NCI-H1694 treated with DMSO at 0.1 percent for 48 hours (cell line): ENCODE measurements around the gene TAS1R3.
"Not testable (repeated sequence)": the region's sequence is repeated elsewhere in the genome, so short reads cannot be mapped to it uniquely, and the experiment has no call there.

Experiments
- DNase-seq: peaks from one replicate; lab custom pipeline; 2025; lab: John Stamatoyannopoulos, UW

The TAS1R3 gene

DNA sequence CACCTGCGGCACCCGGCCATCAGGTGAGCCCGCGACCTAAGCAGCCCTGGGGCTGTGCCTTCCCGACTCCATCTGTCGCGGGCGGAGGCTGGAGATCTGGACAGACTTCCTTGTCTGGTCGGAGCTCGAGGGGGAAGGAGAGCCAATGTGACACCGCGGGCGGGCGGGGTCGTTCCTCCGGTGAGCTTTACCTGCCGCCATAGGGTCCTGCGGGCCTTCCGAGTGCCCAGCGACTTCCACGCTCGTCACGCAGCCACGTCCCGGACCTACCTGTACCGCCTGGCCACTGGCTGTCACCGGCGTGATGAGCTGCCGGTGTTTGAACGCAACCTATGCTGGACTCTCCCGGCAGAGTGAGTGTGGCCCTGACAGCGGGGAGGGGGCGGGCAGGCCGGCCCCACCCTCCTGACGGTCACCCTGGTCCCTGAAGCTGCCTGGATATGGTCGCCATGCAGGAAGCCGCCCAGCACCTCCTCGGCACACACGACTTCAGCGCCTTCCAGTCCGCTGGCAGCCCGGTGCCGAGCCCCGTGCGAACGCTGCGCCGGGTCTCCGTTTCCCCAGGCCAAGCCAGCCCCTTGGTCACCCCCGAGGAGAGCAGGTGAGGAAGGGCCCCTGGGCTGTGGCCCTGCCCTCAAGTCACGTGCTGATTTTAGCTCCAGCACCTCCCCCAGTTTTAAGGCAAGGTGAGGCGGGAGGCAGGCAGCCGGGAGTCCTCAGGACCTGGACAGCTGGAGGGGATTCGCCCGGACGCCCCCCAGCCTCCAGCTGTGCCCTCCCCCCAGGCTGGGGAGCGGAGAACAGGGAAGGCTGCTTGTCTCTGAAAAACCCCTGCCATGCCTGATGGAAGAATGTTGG is 21.6 kb upstream of the TAS1R3 start:
- DNase-seq, result no peak

DNA sequence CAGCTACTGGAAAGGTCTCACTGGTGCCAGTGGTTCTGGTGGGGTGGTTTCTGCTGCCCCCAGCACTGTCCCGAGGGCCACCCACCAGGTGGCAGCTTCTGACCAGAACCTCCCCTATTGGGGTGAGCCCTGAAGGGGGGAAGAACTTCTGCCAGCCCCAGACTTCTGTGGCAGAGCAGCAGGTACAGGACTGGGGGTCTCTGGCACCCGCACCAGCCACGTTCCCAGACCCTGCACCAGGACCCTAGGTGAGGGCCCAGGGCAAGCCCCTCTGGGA is 21.0 kb upstream of the TAS1R3 start:
- no peak for DNase-seq

DNA sequence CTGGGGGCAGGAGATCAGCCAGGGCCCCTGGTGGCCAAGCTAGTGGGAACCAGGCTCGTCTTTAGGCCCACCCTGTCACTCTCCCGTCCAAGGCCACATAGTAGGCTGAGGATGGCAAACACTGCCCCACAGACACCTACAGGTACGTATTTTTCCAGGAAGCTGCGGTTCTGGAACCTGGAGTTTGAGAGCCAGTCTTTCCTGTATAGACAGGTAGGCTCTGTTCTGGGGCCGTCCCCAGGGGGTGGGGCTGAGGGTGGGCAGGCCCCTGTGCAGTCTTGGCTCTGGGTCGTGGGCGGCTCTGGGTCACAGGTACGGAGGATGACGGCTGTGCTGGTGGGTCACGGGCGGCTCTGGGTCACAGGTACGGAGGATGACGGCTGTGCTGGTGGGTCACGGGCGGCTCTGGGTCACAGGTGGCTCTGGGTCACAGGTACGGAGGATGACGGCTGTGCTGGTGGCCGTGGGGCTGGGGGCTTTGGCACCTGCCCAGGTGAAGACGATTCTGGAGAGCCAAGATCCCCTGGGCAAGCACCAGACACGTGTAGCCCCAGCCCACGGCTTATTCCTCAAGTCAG is 20.5 kb upstream of the TAS1R3 start:
- DNase-seq, result no peak

DNA sequence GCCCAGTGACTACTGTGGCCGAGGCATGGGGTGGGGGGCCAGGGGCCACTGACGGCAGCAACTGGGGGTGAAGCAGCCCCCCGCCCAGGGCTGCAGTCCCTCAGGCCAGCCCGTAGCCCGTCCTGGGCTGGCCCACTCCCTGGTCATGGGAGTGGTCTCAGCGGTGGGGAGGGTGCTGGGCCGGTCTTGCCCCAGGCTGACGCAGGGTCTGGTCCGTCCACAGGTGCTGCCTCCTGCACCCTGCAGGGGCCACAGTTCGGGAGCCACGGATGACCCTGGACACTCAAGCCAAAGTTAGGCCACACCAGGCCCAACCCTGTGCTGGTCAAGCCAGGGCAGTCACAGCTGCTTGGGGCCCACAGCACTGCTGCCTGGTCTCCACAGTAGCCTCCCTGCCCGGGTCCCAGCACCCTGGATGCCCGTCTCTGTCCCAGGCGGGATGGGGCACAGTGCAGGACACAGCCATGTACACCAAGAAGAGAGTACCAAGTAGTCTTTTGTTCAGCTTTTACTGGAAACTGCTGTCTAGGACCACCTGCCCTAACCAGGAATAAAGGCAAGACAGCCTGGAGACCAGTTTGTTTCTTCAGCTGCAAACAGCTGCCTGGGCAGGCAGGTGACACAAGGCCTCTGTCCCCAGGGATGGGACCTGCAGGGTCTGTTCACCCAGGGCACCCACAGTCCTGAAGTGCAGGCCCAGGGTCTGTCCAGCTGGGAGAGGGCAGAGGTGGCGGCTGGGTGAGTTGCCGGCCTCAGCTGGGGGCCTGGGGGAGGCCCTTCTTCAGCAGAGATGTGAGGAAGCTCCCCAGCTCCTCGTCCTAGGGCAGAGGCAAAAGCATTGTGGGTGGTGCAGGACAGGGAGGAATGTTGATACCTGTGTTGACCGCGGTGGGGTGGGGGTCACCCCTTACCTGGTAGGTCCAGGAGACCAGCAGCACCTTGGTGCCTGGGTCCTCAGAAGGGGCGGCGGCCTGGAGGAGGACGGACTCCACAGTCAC is 19.7 kb upstream of the TAS1R3 start:
- no peak for DNase-seq

DNA sequence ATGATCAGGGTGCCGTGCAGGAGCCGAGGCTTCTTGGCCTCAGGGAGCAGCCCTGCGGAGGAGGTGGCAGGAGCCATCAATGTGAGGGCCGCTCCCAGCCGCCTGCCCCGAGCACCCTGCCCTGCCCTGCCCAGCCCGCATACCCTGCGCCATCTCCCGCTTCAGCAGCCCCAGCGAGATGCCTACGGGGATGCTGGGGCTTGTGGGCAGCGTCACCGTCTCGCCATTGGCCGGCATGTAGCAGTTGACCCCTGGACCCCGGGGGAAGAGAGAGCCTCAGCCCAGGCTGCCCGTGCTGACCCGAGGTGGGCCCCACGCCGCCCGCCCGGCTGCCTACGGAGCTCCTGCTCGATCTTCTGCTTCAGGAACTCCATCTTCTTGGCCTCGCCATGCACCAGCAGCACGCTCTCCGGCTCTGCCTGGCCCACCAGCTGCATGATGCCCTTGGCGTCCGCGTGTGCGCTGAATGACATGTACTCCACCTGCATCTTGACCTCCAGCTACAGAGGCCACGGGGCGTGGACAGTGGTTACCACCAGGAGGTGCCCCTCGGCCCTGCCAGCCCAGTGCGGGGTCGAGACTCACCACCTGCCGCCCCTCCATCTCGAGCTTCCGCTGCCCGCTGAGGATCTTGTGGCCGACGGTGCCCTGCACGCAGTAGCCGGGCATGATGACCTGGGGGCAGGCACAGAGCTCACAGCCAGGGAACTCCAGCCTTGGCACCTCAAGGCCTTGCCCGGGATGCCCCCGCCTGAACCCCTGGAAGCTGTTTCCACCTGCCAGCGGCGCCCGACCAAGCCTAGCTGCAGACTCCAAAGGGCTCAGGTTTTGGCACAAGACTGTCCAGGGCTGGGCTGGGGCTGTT is 18.4 kb upstream of the TAS1R3 start:
- no peak for DNase-seq

DNA sequence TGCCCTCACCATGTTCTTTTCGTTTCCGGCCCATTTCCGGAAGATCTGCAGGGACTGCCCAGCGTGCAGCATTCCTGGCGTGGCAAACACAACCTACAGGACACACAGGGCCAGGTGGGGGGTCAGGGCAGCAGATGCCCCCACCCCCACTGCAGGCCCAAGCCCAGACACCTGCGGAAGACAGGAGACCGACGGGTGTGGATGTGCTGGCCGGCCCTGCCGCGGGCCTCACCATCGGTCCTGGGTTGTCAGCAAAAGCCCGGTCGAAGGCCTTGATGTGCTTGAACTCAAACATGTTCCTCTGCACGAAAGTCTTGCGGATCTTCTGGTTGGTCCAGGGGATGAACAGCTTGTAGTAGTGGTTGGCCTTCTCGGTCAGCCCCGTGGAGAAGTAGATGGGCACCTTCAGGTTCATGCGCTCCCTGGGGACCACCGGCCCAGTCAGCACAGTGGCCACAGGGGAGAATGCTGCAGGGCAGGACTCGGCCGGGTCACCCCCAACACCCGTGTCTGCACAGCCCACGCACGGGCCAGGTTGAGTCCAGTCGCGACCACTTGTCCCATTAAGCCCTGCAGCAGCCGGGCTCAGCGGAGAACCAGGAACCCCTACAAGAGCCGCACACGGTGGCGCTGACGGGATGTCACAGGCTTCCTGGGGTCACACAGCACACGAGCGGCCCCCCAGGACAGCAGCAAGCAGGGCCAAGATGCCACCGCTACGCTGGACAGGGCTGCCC is 17.4 kb upstream of the TAS1R3 start:
- no peak for DNase-seq

DNA sequence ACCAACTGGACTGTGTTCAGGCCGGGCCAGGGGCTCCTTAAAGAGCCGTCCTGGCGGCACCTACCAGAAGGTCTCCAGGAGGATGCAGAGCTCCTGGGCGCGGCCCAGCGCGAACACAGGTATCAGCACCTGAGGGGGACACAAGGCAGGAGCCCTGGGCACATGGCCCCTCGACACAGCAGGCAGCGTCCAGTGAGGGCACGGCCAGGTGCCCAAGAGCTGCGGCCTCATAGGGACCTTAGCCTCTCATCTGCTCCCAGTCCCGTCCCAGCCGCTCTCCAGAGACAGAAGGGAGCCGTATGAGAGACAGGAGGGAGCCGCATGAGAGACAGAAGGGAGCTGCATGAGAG is 16.9 kb upstream of the TAS1R3 start:
- no peak for DNase-seq

DNA sequence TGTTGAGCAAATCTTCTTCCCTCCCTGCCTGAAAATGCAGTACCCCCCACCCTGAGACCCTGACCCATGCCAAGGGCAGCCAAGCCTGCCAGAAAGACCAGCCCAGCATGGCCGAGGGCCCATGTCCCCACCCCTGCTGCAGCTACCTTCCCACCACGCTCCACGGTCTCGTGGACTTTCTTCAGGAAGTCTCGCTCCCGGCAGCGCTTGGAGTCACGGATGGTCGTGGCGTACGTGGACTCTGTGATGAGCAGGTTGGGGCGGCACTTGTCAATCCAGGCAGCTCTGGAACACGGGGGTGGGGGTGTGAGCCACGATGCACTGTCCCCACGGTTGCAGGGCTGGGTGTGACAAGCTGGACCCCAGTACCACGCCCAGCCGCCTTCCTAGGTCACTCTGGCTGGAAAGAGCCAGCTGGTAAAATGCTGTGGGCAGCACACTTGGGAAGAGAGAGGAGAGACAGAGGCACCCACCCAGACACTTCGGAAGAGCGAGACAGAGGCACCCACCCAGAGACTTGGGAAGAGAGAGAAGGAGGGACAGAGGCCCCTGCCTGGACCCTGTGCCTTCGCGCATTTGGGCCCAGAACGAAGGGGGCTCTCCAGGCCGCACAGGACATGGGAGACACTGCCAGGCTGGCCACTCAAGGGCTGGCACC is 16.3 kb upstream of the TAS1R3 start:
- DNase-seq, result no peak

DNA sequence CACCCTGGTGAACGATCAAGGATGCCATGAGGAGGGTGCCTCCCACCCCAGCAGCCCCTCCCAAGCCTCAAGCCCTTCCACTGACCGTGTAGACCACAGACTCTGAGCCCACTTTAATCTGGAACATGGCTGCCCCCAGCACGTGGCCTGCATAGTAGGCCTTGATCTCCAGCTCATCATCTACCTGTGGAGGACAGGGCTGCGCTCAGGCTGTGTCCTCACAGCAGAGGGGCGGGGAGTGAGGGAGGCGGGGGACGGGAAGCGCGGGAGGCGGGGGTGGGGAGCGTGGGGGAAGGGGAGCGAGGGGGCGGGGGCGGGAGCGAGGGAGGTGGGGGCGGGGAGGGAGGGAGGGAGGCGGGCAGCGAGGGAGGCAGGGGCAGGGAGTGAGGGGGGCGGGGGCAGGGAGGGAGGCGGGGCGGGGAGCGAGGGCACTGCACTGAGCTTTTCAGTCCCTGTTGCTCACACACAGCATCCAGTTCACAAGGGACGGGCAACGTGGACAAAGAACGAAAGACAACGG is 15.6 kb upstream of the TAS1R3 start:
- DNase-seq, result no peak

DNA sequence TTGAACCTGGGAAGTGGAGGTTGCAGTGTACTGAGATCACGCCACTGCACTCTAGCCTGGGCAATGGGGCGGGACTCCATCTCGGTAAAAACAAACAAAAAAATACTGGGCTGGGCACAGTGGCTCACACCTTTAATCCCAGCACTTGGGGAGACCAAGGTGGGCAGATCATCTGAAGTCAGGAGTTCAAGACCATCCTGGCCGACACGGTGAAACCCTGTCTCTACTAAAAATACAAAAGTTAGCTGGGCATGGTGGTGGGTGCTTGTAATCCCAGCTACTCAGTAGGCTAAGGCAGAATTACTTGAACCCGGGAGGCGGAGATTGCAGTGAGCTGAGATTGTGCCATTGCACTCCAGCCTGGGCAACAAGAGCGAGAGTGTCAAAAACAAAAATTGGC is 14.9 kb upstream of the TAS1R3 start:
- not testable (repeated sequence) for DNase-seq

DNA sequence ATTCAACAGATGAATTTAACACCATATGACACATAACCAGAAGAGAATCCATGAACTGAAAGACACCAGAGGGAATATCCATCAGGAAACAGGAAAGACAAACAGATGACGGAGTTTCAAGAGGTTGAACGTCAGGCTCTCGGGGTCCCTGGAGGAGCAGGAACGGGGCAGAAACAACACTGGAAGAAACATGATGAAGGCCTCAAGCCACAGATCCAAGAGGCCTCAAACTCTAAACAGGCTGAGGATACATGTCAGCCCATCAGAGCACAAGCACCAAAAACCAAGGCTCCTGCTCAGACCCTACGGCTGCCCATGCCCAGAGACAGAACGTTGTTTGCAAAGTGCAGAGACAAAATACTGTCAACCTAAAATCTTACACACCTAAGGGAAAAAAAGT is 13.7 kb upstream of the TAS1R3 start:
- no peak for DNase-seq

DNA sequence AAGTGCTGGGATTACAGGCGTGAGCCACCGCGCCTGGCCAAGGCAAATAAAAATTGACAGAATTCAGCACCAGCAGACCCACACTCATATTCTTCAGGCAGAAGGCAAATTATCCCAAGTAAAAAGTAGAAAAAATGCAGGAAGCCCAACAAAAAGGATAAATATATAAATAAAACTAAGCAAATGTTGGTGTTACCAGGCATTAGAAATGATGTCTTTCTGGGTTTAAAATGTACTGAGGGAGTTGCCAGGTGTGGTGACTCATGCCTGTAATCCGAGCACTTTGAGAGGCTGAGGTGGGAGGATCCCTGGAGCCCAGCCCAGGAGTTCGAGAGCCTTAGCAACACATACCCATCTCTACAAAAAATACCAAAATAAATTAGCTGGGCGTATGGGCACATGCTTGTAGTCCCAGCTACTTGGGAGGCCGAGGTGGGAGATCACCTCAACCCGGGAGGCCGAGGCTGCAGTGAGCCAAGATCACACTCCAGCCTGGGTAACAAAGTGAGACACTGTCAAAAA is 12.9 kb upstream of the TAS1R3 start:
- peak; percentile 76 for DNase-seq

DNA sequence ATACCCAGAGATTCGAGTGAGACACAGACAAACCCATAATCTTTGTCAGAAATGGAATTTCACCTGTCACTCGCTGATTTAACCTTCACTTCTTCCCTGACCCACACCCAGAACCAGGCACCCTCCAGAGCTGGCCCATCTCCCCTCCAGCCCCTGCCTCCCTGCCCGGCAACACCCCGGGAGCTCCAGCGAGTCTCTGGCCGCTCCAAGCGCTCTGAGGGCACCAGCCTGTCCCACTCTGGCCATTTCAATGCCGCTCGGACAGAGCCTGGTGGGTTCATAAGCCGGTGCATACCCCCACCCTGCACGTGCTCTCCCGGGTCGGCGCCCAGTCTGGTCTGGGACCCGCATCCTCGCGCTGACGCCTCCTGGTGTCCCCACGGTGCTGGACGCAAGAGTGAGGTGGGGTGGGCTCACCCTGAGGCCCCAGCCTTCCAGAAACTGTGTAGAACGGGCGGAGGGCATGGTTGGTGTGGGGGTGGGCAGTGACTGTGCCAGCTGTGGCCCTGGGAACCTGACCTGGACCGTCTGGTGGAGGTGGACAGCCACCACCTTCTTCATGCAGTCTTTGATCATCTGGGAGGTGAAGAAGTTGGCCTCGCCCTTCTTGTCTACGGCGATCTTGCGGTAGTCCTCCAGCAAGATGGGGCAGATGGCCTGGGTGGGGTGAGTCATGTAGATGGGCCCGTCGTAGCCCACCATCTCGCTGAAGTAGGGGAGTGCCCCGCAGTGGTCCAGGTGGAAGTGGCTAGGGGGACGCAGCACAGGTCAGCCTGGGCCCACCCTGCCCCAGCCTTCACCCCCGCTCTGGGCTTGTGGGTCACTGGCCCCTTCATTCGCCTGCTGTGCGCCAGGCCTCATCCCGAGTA is 12.1 kb upstream of the TAS1R3 start:
- DNase-seq, result no peak

DNA sequence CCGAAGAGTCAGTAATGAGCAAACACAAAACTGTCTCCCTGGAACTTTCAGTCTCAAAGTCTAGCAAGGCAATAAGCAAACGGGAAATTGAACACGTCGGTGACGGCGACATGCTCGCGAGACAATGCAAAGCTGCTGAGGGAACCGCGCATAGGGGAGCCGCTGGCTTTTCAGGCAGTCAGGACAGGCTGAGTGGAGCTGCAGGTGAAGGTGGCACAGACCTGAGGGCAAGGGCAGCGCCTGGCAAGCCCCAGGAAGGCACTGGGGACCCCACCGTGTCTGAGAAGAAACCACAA is 11.5 kb upstream of the TAS1R3 start:
- no peak for DNase-seq

DNA sequence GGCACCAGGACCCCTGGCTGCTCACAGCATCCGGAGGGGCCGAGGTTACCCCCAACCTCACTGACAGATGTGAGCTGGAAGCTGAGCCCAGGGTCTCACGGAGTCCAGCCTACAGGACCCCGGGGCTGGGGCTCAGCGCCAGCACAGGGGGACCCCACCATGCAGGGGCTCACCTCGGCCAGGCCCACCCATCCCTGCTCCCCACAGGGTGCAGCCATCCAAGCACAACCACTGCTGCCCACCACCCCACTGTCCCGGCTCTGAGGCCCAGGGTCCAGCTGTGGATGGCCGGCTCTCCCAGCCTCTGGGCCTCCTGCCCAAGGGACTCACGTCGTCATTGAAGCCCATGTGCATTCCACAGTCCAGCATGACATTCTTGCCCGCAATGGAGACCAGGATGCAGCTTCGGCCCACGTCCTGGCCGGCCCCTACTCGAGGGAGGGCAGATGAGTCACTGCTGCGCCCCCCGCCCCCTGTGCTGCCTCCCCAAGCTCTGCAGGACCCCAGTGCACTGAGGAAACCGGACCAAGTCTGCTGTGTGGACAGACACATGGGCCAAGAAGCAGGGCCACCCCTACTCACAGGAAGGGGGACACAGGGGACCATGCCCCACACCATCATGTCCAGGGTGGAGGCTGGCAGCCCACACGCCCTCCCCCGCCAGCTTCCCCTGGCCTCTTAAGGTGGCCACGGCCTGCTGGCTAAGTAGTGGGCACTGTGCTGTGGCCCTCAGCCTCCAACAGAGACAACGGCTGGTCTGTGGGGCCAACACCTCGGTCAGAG is 10.2 kb upstream of the TAS1R3 start:
- DNase-seq, result no peak

DNA sequence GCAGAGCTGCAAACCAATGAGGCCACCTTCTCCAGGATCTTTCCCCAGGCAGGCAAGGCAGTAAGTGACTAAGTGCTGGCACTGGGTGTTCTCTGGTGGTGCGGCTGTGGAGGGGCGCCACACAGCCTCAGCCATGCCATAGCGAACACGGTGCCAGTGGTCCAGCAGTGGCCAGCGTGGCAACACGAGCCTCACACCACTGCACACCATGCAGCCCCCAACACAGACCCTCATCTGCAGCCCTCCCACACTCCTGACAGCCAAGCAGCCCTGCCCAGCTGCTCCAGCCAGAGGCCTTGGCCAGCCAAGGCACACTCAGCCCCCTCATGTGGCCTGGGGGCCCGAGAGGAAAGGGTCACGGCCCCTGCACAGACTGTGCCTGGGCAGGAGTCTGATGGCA is 9.6 kb upstream of the TAS1R3 start:
- DNase-seq, result no peak

DNA sequence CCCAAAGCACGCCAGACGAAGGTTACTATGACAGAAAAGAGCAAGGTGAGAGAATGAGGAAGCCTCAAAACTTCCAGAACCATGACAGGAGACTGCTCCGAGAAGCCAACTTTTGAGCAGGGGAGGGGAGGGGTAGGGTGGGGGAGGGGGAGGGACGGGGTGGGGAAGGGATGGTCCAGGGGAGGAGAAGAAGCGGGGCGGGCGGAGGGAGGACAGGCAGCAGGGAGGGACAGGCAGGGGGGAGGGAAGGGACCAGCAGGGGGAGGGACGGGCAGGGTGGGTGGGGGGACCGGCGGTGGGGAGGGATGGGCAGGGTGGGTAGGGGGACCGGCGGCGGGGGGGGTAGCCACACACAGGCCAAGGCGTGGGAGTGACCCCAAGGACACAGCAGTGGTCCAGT is 8.7 kb upstream of the TAS1R3 start:
- no peak for DNase-seq

DNA sequence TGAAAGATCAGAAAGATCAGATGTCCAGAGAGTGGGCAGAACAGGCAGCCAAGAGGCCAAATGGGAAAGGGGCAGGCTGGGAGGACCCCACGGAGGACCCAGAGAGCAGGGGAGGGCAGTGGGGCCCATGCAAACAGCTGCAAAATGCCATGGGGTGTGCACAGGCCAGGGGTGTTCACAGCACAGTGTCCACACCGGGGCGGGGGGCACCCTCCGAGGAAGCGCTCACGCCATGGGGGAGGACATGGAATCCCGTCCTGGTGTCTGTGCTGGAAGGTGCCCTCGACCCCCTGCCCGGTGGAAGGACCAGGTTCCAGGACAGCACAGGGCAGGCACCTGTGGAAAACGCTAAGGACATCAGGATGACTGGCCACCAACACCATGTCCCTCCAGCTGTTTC is 8.1 kb upstream of the TAS1R3 start:
- no peak for DNase-seq

DNA sequence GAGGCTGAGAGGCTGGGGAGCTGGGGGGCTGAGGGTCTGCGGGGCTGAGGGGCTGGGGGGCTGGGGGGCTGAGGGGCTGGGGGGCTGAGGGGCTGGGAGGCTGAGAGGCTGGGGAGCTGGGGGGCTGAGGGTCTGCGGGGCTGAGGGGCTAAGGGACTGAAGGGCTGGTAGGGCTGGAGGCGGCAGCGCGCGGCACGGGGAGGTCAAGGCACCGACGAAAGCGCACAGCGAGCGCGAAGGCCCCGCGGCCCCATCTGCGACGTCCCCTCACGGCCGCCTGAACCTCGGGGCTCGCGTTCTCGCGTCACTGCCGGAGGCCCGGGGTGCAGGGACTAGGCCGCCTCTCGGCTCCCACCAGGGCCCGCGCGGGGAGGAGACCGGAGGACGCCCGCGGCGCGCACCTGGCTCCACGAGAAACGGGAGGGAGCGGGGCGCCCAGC is 7.0 kb upstream of the TAS1R3 start:
- no peak for DNase-seq
